Measurements from ENCODE around the gene LSM3.

The LSM3 gene

GRCh38 chr3:14143271-14144225, 35.1 kb upstream of the LSM3 start:
- no peak for DNase-seq

GRCh38 chr3:14144423-14145075, 34.1 kb upstream of the LSM3 start:
- DNase-seq: no peak

- DNase-seq: no peak
Observed at GRCh38 chr3:14145236-14145635, 33.4 kb upstream of the LSM3 start.

- DNase-seq: no peak
Observed at GRCh38 chr3:14145670-14146380, 32.8 kb upstream of the LSM3 start.

- DNase-seq: no peak
Observed at GRCh38 chr3:14146381-14147065, 32.1 kb upstream of the LSM3 start.

GRCh38 chr3:14147066-14147435, 31.6 kb upstream of the LSM3 start:
- DNase-seq: no peak

- DNase-seq: no peak
Observed at GRCh38 chr3:14147617-14148016, 31.0 kb upstream of the LSM3 start.

- DNase-seq: no peak
Observed at GRCh38 chr3:14148041-14148985, 30.3 kb upstream of the LSM3 start.

- no peak for DNase-seq
Observed at GRCh38 chr3:14150078-14150477, 28.5 kb upstream of the LSM3 start.

GRCh38 chr3:14150491-14151230, 28.0 kb upstream of the LSM3 start:
- DNase-seq: no peak

- DNase-seq: no peak
Observed at GRCh38 chr3:14151471-14152083, 27.0 kb upstream of the LSM3 start.

- no peak for DNase-seq
Observed at GRCh38 chr3:14152233-14152962, 26.2 kb upstream of the LSM3 start.

- no peak for DNase-seq
Observed at GRCh38 chr3:14152963-14153355, 25.7 kb upstream of the LSM3 start.

GRCh38 chr3:14153663-14154062, 25.0 kb upstream of the LSM3 start:
- DNase-seq: no peak

- no peak for DNase-seq
Observed at GRCh38 chr3:14154276-14154675, 24.3 kb upstream of the LSM3 start.

- no peak for DNase-seq
Observed at GRCh38 chr3:14154895-14155440, 23.6 kb upstream of the LSM3 start.

GRCh38 chr3:14156201-14156600, 22.4 kb upstream of the LSM3 start:
- DNase-seq: no peak

GRCh38 chr3:14156843-14157561, 21.6 kb upstream of the LSM3 start:
- DNase-seq: no peak

- DNase-seq: no peak
Observed at GRCh38 chr3:14157951-14158350, 20.7 kb upstream of the LSM3 start.

All from cerebellar nuclear complex (tissue), 1 donor.